K562 (cell line): Measurements from ENCODE around the gene SORCS1. TPM values are rescaled to one million over a fixed set of nuclear protein-coding genes. Genes with fewer than 3 reads are reported as not detected.

ENCODE experiments used
- ATAC-seq: fragments of 200-7000 bp; cut with Tn5 transposase; 3 replicates; pipeline ENCODE4 v1.9.1; 2020; ENCODE audit warnings: moderate library complexity
- BruUV-seq: library from RNA; stranded (reverse); fragments of 400-500 nt; replicated peaks from 2 replicates; lab custom pipeline; 2021; lab: Mats Ljungman, UMichigan
- CTCF ChIA-PET: fragments of 300-600 bp; formaldehyde crosslinking; extraction: SDS; loops from one replicate; lab custom pipeline; 2021; ENCODE audit warnings: low intra/inter-chr PET ratio; lab: Yijun Ruan, JAX
- POLR2A ChIA-PET: fragments of 300-600, 350-650 bp; sonication (Branson Sonifier 250); formaldehyde crosslinking; extraction: SDS; loops from one replicate; lab custom pipeline; 2021; ENCODE audit warnings: antibody characterized with exemption, inconsistent platforms; lab: Yijun Ruan, JAX
- DNase-seq, 4 experiments: peaks; one replicate each; pipeline versions ENCODE4 v3.0.0 to v3.0.0-alpha.2; 2011 to 2018; ENCODE audit warnings: low spot score in 3 of 4, mixed read lengths in 3 of 4; ENCODE audit errors: extremely low read depth in 1 of 4
- FAIRE-seq: peaks from 2 replicates; lab custom pipeline; 2011; peaks lifted over from hg19 to GRCh38; lab: Jason Lieb, UNC
- H2AFZ ChIP-seq: 2 replicates; pipeline ENCODE4 v1.6.0; 2011; ENCODE audit warnings: low read depth, low read length, control low read depth, inconsistent platforms
- H3K27ac ChIP-seq: fragments of 200-600 bp; 3 replicates; pipeline ENCODE4 v1.8.0; 2011; ENCODE audit warnings: low read depth, mild to moderate bottlenecking, control low read depth, inconsistent platforms, low read length, moderate library complexity, mixed read lengths; ENCODE audit errors: extremely low read depth
- H3K27me3 ChIP-seq, 2 experiments: fragments of 300-600 bp in 1 of 2; 2 replicates in 1 of 2; 3 replicates in 1 of 2; pipeline versions ENCODE4 v1.6.0 to v1.8.0; 2011; ENCODE audit warnings: inconsistent platforms in 2 of 2, low read length in 2 of 2, mild to moderate bottlenecking in 1 of 2, mixed read lengths in 1 of 2, moderate library complexity in 1 of 2; ENCODE audit not compliant: control insufficient read depth in 2 of 2, insufficient read depth in 2 of 2
- H3K36me3 ChIP-seq: fragments of 300-600 bp; 3 replicates; pipeline ENCODE4 v1.8.0; 2011; ENCODE audit warnings: mild to moderate bottlenecking, low read length, inconsistent platforms; ENCODE audit not compliant: control insufficient read depth, insufficient read depth
- H3K4me1 ChIP-seq, 2 experiments: fragments of 200-600 bp in 1 of 2; replicated peaks in 1 of 2; 2 replicates in 1 of 2; 3 replicates in 1 of 2; pipeline versions ENCODE4 v1.5.1 to v1.8.0; 2011; ENCODE audit warnings: inconsistent platforms in 2 of 2, low read length in 2 of 2, mild to moderate bottlenecking in 1 of 2, mixed read lengths in 1 of 2, moderate library complexity in 1 of 2; ENCODE audit not compliant: control insufficient read depth in 2 of 2, insufficient read depth in 2 of 2
- H3K4me2 ChIP-seq: 2 replicates; pipeline ENCODE4 v1.6.1; 2011; ENCODE audit warnings: low read length, control low read depth, inconsistent platforms, mixed read lengths; ENCODE audit not compliant: insufficient read depth
- H3K4me3 ChIP-seq: fragments of 200-600 bp; sonication (generic), shearing (Covaris generic); 2 replicates; pipeline ENCODE4 v1.5.1; 2016; ENCODE audit warnings: control low read depth, inconsistent platforms
- H3K79me2 ChIP-seq: fragments of 200-600 bp; 3 replicates; pipeline ENCODE4 v1.8.0; 2011; ENCODE audit warnings: low read length, inconsistent platforms; ENCODE audit not compliant: control insufficient read depth, insufficient read depth
- H3K9ac ChIP-seq, 2 experiments: 2 replicates each; pipeline versions ENCODE4 v1.6.0 to v1.6.1; 2011; ENCODE audit warnings: low read depth in 2 of 2, low read length in 2 of 2, control low read depth in 1 of 2, inconsistent platforms in 1 of 2, mild to moderate bottlenecking in 1 of 2, mixed read lengths in 1 of 2; ENCODE audit not compliant: insufficient read depth in 1 of 2
- H3K9me1 ChIP-seq: one replicate; pipeline ENCODE4 v1.6.0; 2011; ENCODE audit warnings: inconsistent platforms, mild to moderate bottlenecking, low read length, moderate library complexity; ENCODE audit not compliant: control insufficient read depth, insufficient read depth
- H3K9me3 ChIP-seq: replicated peaks from 2 replicates; pipeline ENCODE4 v1.5.1; 2011; ENCODE audit warnings: low read depth, low read length, inconsistent platforms; ENCODE audit not compliant: control insufficient read depth, insufficient read depth
- H4K20me1 ChIP-seq: replicated peaks from 2 replicates; pipeline ENCODE4 v1.6.1; 2011; ENCODE audit warnings: low read length, inconsistent platforms, mixed read lengths; ENCODE audit not compliant: control insufficient read depth, insufficient read depth
- DNMT1 ChIP-seq: fragments of 450-650 bp; IDR thresholded peaks from 2 replicates; pipeline ENCODE4 v1.6.1; 2016; ENCODE audit warnings: antibody characterized with exemption, mild to moderate bottlenecking
- NCOA1 ChIP-seq: fragments of 450-650 bp; IDR thresholded peaks from 2 replicates; pipeline ENCODE4 v1.6.1; 2016; ENCODE audit warnings: low read depth
- PRDM10 ChIP-seq: fragments of 450-650 bp; IDR thresholded peaks from 2 replicates; pipeline ENCODE4 v1.6.1; 2018; ENCODE audit not compliant: partially characterized antibody
- ZKSCAN1 ChIP-seq: fragments of 150-350 bp; IDR thresholded peaks from 2 replicates; pipeline ENCODE4 v1.6.1; 2016; ENCODE audit warnings: low read depth, low read length
- WGBS: fragments of 100-300 bp; shearing (Covaris generic); methylation state at CpG from one replicate; pipeline ENCODE4 v1.1.6; 2016; ENCODE audit warnings: low coverage, mixed read lengths; ENCODE audit not compliant: insufficient coverage; ENCODE audit errors: missing lambda C conversion rate; 5-methylcytosine and 5-hydroxymethylcytosine counted together
- in situ Hi-C: fragments of 300-500 bp; cut with MboI; formaldehyde crosslinking; loops from 4 replicates; pipeline ENCODE4 v1.15.0; 2018; ENCODE audit warnings: inconsistent platforms, mixed read lengths
- intact Hi-C: fragments of 100-400 bp; cut with micrococcal nuclease; formaldehyde crosslinking; loops from 2 replicates; pipeline ENCODE4 v1.14.2; 2022
- polyA plus RNA-seq, 8 experiments: library from polyadenylated mRNA; depleted of rRNA in 4 of 8; stranded (reverse) in 5 of 8; unstranded in 3 of 8; fragments of >200 nt; fragmentation: Nextera tagmentation in 2 of 8; fragmentation: Illumina TruSeq in 1 of 8; extraction: Ambion mirVana in 2 of 8; extraction: Trizol in 1 of 8; gene quantifications; 2 replicates each; pipeline versions ENCODE4 v1.2.1 to v1.2.3, GENCODE V29; 2011 to 2014; ENCODE audit warnings: inconsistent platforms in 1 of 8, missing spikeins in 1 of 8
- total RNA-seq, 7 experiments: library from RNA; depleted of rRNA in 6 of 7; stranded (reverse); fragments of >200 nt in 6 of 7; fragmentation: Illumina TruSeq in 2 of 7; extraction: Trizol in 2 of 7; gene quantifications; 2 replicates each; pipeline versions ENCODE4 v1.2.1 to v1.2.3, GENCODE V29; 2011 to 2021; ENCODE audit warnings: low replicate concordance in 1 of 7
- TF ChIP-seq, protein P1 (sequence below): fragments of 250-450 bp; sonication (Bioruptor Pico); IDR thresholded peaks from 2 replicates; pipeline ENCODE4 v1.4.0; 2020; ENCODE audit warnings: mild to moderate bottlenecking, moderate library complexity

The SORCS1 gene
- total and polyA plus RNA-seq, 9 of the 15 experiments (the other 6 are each of a cell fraction or from before 2014, with no cell fraction given): 1.5 to 3.9 (median 2.7) TPM

GRCh38 chr10:106619346-106619745 lies 545.2 kb downstream of the SORCS1 start:
- H3K4me2 ChIP-seq: no peak overlapping the region
- TF ChIP-seq NCOA1: no peak
- no peak for TF ChIP-seq DNMT1
- TF ChIP-seq, protein P1, sequence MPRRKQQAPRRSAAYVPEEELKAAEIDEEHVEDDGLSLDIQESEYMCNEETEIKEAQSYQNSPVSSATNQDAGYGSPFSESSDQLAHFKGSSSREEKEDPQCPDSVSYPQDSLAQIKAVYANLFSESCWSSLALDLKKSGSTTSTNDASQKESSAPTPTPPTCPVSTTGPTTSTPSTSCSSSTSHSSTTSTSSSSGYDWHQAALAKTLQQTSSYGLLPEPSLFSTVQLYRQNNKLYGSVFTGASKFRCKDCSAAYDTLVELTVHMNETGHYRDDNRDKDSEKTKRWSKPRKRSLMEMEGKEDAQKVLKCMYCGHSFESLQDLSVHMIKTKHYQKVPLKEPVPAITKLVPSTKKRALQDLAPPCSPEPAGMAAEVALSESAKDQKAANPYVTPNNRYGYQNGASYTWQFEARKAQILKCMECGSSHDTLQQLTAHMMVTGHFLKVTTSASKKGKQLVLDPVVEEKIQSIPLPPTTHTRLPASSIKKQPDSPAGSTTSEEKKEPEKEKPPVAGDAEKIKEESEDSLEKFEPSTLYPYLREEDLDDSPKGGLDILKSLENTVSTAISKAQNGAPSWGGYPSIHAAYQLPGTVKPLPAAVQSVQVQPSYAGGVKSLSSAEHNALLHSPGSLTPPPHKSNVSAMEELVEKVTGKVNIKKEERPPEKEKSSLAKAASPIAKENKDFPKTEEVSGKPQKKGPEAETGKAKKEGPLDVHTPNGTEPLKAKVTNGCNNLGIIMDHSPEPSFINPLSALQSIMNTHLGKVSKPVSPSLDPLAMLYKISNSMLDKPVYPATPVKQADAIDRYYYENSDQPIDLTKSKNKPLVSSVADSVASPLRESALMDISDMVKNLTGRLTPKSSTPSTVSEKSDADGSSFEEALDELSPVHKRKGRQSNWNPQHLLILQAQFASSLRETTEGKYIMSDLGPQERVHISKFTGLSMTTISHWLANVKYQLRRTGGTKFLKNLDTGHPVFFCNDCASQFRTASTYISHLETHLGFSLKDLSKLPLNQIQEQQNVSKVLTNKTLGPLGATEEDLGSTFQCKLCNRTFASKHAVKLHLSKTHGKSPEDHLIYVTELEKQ: no peak
- TF ChIP-seq ZKSCAN1: no peak
- TF ChIP-seq PRDM10: no peak
- TF ChIP-seq, all 486 proteins: peak for 0
- in situ Hi-C loops: no loop called here
- 0% methylated on average over 1 of the region's 1 CpG for WGBS
- no peak overlapping the region for H3K27ac ChIP-seq
- H3K4me1 ChIP-seq: no peaks in the 10 kb centered on the region
- DNase-seq (no peak), ATAC-seq (no peak), FAIRE-seq (no peak)
- H3K9ac ChIP-seq: no peak overlapping the region
- H3K79me2 ChIP-seq: no peaks in the 10 kb centered on the region
- H3K9me3 ChIP-seq: no peaks in the 10 kb centered on the region
- no peaks in the 10 kb centered on the region for H3K27me3 ChIP-seq
- H3K4me3 ChIP-seq: no peak overlapping the region
- intact Hi-C loops: no loop called here
- H3K9me1 ChIP-seq: no peaks in the 10 kb centered on the region
- ChIA-PET CTCF (no interaction called here), POLR2A (no interaction called here)
- no peaks in the 10 kb centered on the region for H3K36me3 ChIP-seq
- no peak overlapping the region for H2AFZ ChIP-seq
- H4K20me1 ChIP-seq: no peaks in the 10 kb centered on the region
- BruUV-seq: no TSS peak
